Transverse colon (tissue), 4 donors: Measurements from ENCODE around the gene TSPOAP1. TPM values are rescaled to one million over a fixed set of nuclear protein-coding genes. Genes with fewer than 3 reads are reported as not detected.

Experiments used
- DNase-seq: peaks from one replicate; pipeline ENCODE4 v3.0.0-alpha.2; 2019
- H3K27ac ChIP-seq, 4 donors: fragments of 200-600 bp; sonication (generic); 2 replicates each; pipeline ENCODE4 v1.5.1; 2016 to 2018; ENCODE audit warnings: inconsistent platforms in 4 of 4
- H3K27me3 ChIP-seq: fragments of 200-600 bp; sonication (generic); 2 replicates; pipeline ENCODE4 v1.5.1; 2017; ENCODE audit warnings: inconsistent platforms
- H3K36me3 ChIP-seq, 4 donors: fragments of 200-600 bp; sonication (generic); 2 replicates each; pipeline ENCODE4 v1.5.1; 2017 to 2019; ENCODE audit warnings: inconsistent platforms in 4 of 4
- H3K4me1 ChIP-seq, 4 donors: fragments of 200-600 bp; sonication (generic); 2 replicates each; pipeline ENCODE4 v1.5.1; 2017 to 2020; ENCODE audit warnings: inconsistent platforms in 4 of 4
- H3K4me3 ChIP-seq, 4 donors: fragments of 200-600 bp; sonication (generic); 1 replicate in 1 of 4; 2 replicates in 3 of 4; pipeline versions ENCODE4 v1.5.1 to v1.6.1; 2017 to 2019; ENCODE audit warnings: inconsistent platforms in 4 of 4
- H3K9me3 ChIP-seq, 2 donors: fragments of 200-600 bp; sonication (generic); 2 replicates each; pipeline ENCODE4 v1.5.1; 2017 to 2019; ENCODE audit warnings: inconsistent platforms in 2 of 2
- CTCF ChIP-seq, 5 experiments: fragments of 200-600 bp in 3 of 5; fragments of 450-650 bp in 2 of 5; sonication (generic) in 3 of 5; IDR thresholded peaks; 1 replicate in 2 of 5; 2 replicates in 3 of 5; pipeline ENCODE4 v1.5.1; 2016 to 2017; ENCODE audit warnings: antibody characterized with exemption in 5 of 5, inconsistent platforms in 3 of 5, mild to moderate bottlenecking in 2 of 5, moderate library complexity in 1 of 5
- EP300 ChIP-seq: sonication (generic); formaldehyde crosslinking; IDR thresholded peaks from one replicate; pipeline ENCODE4 v1.6.1; 2017; ENCODE audit warnings: antibody characterized with exemption, low read depth
- POLR2A ChIP-seq: fragments of 450-650 bp; IDR thresholded peaks from one replicate; pipeline ENCODE4 v1.6.1; 2016; ENCODE audit warnings: antibody characterized with exemption, mild to moderate bottlenecking, moderate library complexity
- POLR2AphosphoS5 ChIP-seq, 3 donors: sonication (generic); formaldehyde crosslinking; IDR thresholded peaks; one replicate each; pipeline ENCODE4 v1.6.1; 2016; ENCODE audit warnings: antibody characterized with exemption in 3 of 3
- WGBS, 2 donors: methylation state at CpG; one replicate each; pipeline ENCODE4 v1.1.5; 2018; ENCODE audit warnings: low coverage in 1 of 2; 5-methylcytosine and 5-hydroxymethylcytosine counted together
- in situ Hi-C, 4 donors: fragments of 200-750 bp; cut with MboI; loops; one replicate each; pipeline versions ENCODE4 v1.15.0 to v1.15.1; 2017; ENCODE audit warnings: low sequenced_read_pairs in 3 of 4, low pct_ligation_motif_present in 1 of 4, low pct_unique_long_range_greater_than_20kb in 1 of 4
- intact Hi-C: fragments of 100-400 bp; cut with DNase I; formaldehyde crosslinking; loops from one replicate; pipeline ENCODE4 v1.15.1; 2023; ENCODE audit warnings: low total_unique reads
- total RNA-seq, 4 donors: library from RNA; depleted of rRNA; stranded (reverse); fragments of >200 nt; gene quantifications; one replicate each; pipeline ENCODE4 v1.1.0, GENCODE V29; 2016

Gene TSPOAP1
- total RNA-seq, 4 donors from 2014 or later: 4.4 to 21.7 (median 9.4) TPM

DNA sequence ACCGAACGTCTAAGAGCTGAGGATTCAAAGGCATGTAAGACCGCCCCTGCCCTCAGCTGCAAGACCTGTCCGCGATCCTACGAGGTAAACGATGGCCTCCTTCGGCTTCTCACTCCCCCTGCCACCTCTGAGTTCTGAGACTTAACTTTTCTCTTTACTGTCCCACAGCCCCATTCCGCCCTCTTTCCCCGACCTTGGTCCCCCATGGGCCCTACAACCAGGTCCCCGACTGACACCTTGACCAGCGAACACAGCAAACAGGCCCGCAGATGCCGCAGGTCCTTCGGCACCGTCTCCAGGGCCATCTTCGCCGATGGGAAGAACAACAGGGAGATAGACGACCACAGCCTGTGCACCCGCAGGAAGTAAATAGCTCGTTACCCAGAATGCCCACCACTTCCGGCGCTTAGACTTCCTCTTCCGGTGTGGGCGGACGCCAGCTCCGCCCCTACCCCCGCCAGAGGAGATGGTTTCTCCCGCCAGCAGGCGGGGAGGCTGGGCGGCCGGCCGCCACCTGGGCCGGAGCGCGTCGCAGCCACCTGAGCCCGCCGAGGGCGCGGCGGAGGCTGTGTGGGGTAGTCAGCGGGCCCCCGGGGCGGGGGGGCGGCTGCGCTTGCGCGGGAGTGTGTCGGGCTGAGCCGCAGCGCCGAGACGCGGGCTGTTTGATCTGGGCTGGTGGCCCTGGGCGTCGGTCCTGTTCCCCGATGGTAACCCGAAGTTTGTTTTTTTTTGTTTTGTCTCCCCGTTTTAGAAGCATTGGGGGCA lies 23.4 kb upstream of the TSPOAP1 start, which contains the start of gene SUPT4H1:
SUPT4H1 (minus strand) TSS at position 371 of the 765 bp plus-strand sequence; CDS start at position 305, 66 bp downstream.
- Histone ChIP-seq H3K27me3 (no peaks in the 10 kb centered on the region), H3K36me3 (peaks cover 0 to 32% (median 16%) of the 10 kb centered on the region in 4 donors), H3K9me3 (no peaks in the 10 kb centered on the region), H3K4me3 (peak within 1 kb of the TSS; percentile 63 to 96 (median 78)), H3K27ac (peak within 1 kb of the TSS; percentile 93), H3K4me1 (peaks cover 14 to 23% (median 20%) of the 10 kb centered on the region in 4 donors)
- in situ Hi-C loops (loop anchor here in 1 of 4 donors (10.0 kb wide), 1 partner anchor 63 kb away; the partner anchor contains the start of gene RNF43), intact Hi-C loops (no loop called here)
- peak in 2 of 5 experiments; percentile 7 to 9 for TF ChIP-seq CTCF (IDR thresholded peaks at IDR 0.05)
- peak; percentile 81 for TF ChIP-seq POLR2A
- no peak for TF ChIP-seq EP300
- peak; percentile 82 to 93 (median 90) for TF ChIP-seq POLR2AphosphoS5 (IDR thresholded peaks at IDR 0.05)
- peak; percentile 93 for DNase-seq
- WGBS, 2 donors: 0 to 1% methylated on average over 15 to 33 of the region's 60 CpGs

- in situ Hi-C loops: loop anchor here in 1 of 4 donors (10.0 kb wide), 1 partner anchor 64 kb away; the partner anchor contains the start of gene RNF43
- Histone ChIP-seq H3K36me3 (peaks cover 0 to 41% (median 19%) of the 10 kb centered on the region in 4 donors), H3K27me3 (no peaks in the 10 kb centered on the region), H3K4me1 (peaks cover 14 to 23% (median 20%) of the 10 kb centered on the region in 4 donors), H3K9me3 (no peaks in the 10 kb centered on the region), H3K4me3 (peak overlapping the region; percentile 63 to 96 (median 78)), H3K27ac (peak overlapping the region; percentile 93)
- TF ChIP-seq POLR2A (no peak), POLR2AphosphoS5 (IDR thresholded peaks at IDR 0.05) (no peak), CTCF (IDR thresholded peaks at IDR 0.05) (no peak), EP300 (no peak)
- intact Hi-C loops: no loop called here
- 55 to 67% methylated on average over 3 to 4 of the region's 4 CpGs for WGBS, 2 donors
- no peak for DNase-seq
These were observed 22.6 kb upstream of the TSPOAP1 start for GRCh38 chr17:58351182-58351581.

GRCh38 chr17:58348038-58348437 lies 19.4 kb upstream of the TSPOAP1 start:
- TF ChIP-seq POLR2AphosphoS5 (IDR thresholded peaks at IDR 0.05) (no peak), EP300 (no peak), CTCF (IDR thresholded peaks at IDR 0.05) (no peak), POLR2A (no peak)
- H3K4me1 ChIP-seq: peaks cover 10 to 23% (median 13%) of the 10 kb centered on the region in 4 donors
- peaks cover 0 to 55% (median 26%) of the 10 kb centered on the region in 4 donors for H3K36me3 ChIP-seq
- intact Hi-C loops (no loop called here), in situ Hi-C loops (no loop called here)
- DNase-seq: no peak
- H3K27ac ChIP-seq: no peak overlapping the region
- H3K27me3 ChIP-seq: no peaks in the 10 kb centered on the region
- H3K9me3 ChIP-seq: no peaks in the 10 kb centered on the region
- WGBS, 2 donors: 88% methylated on average over 1 of the region's 1 CpG; no CpG with 5 or more reads in 1 of the 2 donors
- H3K4me3 ChIP-seq: no peak overlapping the region

- no peak for DNase-seq
- Histone ChIP-seq H3K36me3 (peaks cover 0 to 55% (median 26%) of the 10 kb centered on the region in 4 donors), H3K4me1 (peaks cover 0 to 9% (median 0%) of the 10 kb centered on the region in 4 donors), H3K27ac (no peak overlapping the region), H3K27me3 (no peaks in the 10 kb centered on the region), H3K9me3 (no peaks in the 10 kb centered on the region), H3K4me3 (no peak overlapping the region)
- in situ Hi-C loops (no loop called here), intact Hi-C loops (no loop called here)
- WGBS, 2 donors: 58 to 71% methylated on average over 2 to 4 of the region's 4 CpGs
- no peak for TF ChIP-seq CTCF (IDR thresholded peaks at IDR 0.05)
- TF ChIP-seq POLR2AphosphoS5 (IDR thresholded peaks at IDR 0.05): no peak
- no peak for TF ChIP-seq EP300
- TF ChIP-seq POLR2A: no peak
These were observed 16.9 kb upstream of the TSPOAP1 start for GRCh38 chr17:58345500-58345899.
